ENCODE data around the gene USP19. TPM values are rescaled to one million over a fixed set of nuclear protein-coding genes. Genes with fewer than 3 reads are reported as not detected.

USP19 gene
- polyA plus RNA-seq, 1 donor from 2014 or later = 58.5 TPM

- H3K9ac ChIP-seq (ENCODE audit: low read length) = peak overlapping the region; percentile 79
- no peaks in the 10 kb centered on the region for H3K9me3 ChIP-seq (ENCODE audit: low read length)
- H3K27ac ChIP-seq (ENCODE audit: low read length) = peak overlapping the region; percentile 46
- H3F3A ChIP-seq (ENCODE audit: insufficient read depth, low read length, poor library complexity, severe bottlenecking) = no peaks in the 10 kb centered on the region
- peak overlapping the region; percentile 71 for H2AFZ ChIP-seq (ENCODE audit: low read depth, low read length)
- H3K79me2 ChIP-seq (replicated peaks; ENCODE audit: insufficient read depth, low read length) = peaks cover 46% of the 10 kb centered on the region
- no peaks in the 10 kb centered on the region for H3K36me3 ChIP-seq (ENCODE audit: insufficient read depth, low read length)
- no peak overlapping the region for H3K4me2 ChIP-seq (ENCODE audit: low read length)
- H3K9me2 ChIP-seq (ENCODE audit: insufficient read depth, low read length) = no peaks in the 10 kb centered on the region
- H3K27me3 ChIP-seq (ENCODE audit: insufficient read depth, low read depth, low read length) = no peaks in the 10 kb centered on the region
- TF ChIP-seq EP300 (conservative IDR thresholded peaks at IDR 0.05; ENCODE audit: poor library complexity, severe bottlenecking) = no peak
- TF ChIP-seq EZH2 (IDR thresholded peaks at IDR 0.05; ENCODE audit: borderline replicate concordance, insufficient read depth, low read length, poor library complexity, severe bottlenecking) = no peak
- TF ChIP-seq POLR2AphosphoS5 (IDR thresholded peaks at IDR 0.05) = no peak
- no peak for TF ChIP-seq TAF1 (IDR thresholded peaks at IDR 0.05; ENCODE audit: low read depth)
- TF ChIP-seq REST (IDR thresholded peaks at IDR 0.05; ENCODE audit: borderline replicate concordance) = no peak
- TF ChIP-seq, protein P1, sequence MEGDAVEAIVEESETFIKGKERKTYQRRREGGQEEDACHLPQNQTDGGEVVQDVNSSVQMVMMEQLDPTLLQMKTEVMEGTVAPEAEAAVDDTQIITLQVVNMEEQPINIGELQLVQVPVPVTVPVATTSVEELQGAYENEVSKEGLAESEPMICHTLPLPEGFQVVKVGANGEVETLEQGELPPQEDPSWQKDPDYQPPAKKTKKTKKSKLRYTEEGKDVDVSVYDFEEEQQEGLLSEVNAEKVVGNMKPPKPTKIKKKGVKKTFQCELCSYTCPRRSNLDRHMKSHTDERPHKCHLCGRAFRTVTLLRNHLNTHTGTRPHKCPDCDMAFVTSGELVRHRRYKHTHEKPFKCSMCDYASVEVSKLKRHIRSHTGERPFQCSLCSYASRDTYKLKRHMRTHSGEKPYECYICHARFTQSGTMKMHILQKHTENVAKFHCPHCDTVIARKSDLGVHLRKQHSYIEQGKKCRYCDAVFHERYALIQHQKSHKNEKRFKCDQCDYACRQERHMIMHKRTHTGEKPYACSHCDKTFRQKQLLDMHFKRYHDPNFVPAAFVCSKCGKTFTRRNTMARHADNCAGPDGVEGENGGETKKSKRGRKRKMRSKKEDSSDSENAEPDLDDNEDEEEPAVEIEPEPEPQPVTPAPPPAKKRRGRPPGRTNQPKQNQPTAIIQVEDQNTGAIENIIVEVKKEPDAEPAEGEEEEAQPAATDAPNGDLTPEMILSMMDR (IDR thresholded peaks at IDR 0.05; ENCODE audit: poor library complexity, severe bottlenecking) = no peak
- TF ChIP-seq RAD21 (conservative IDR thresholded peaks at IDR 0.05) = no peak
- no peak for TF ChIP-seq MXI1 (conservative IDR thresholded peaks at IDR 0.05; ENCODE audit: poor library complexity, severe bottlenecking)
- no peaks in the 10 kb centered on the region for H4K20me1 ChIP-seq (ENCODE audit: insufficient read depth)
- peak overlapping the region; percentile 79 for H3K4me3 ChIP-seq (ENCODE audit: low read length)
These were observed 46.3 kb upstream of the USP19 start for GRCh38 chr3:49166752-49167556.

DNA sequence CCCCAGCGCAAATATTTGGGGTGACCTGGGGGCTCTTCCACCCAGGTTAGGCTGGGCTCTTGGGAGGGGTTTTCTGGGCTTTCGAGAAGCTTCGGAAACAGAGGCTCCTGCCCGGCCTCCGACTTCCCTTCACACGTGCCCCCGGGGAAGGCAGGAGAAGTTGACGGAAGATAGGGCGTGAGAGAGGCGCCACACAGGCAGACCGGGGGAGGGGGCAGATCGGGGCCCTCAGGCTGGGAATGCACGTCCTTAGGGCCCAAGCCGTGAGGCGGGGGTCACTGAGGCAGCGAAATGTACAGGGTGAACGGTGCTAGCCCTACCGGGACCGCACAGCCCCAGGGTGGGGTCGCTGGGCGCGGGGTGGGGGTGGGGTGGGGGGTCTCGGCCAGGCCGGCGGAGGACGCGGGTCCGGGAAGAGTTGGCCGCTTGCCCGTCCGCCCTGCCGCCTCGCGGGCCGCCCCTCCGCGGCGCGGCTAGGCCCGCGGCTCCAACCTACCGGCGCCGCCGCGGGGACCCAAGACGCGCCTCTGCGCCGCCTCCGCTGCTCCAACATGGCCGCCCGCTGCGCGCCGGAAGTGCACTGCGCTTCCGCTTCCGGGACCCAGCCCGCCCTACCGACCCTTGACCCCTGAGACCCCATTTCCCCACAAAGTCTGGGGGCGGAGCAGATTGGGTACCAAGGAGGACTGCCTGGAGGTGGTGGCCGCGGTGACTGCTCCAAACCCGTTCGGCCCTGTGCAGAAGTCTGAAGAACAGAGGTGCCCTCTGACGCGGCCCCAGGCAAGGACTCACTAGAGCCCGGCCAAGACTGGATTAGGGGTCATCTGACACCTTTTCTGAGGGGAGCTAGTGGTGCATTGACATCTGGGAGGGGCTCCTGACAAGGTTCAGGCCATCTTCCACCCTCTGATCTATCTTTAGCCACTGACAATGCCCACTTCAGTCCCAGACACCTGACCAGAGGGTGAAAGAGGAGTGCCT is 45.4 kb upstream of the USP19 start, which contains the start of gene CCDC71:
CCDC71 (minus strand) TSS at position 561 of the 981 bp plus-strand sequence. CDS start 2,123 bp downstream, outside the sequence.
- Histone ChIP-seq H3K4me2 (ENCODE audit: low read length) (peak within 1 kb of the TSS; percentile 89), H3K79me2 (replicated peaks; ENCODE audit: insufficient read depth, low read length) (peaks cover 37% of the 10 kb centered on the region), H3K9me3 (ENCODE audit: low read length) (no peaks in the 10 kb centered on the region), H3K27ac (ENCODE audit: low read length) (peak within 1 kb of the TSS; percentile 51), H3K36me3 (ENCODE audit: insufficient read depth, low read length) (no peaks in the 10 kb centered on the region), H2AFZ (ENCODE audit: low read depth, low read length) (peak within 1 kb of the TSS; percentile 71), H3K9ac (ENCODE audit: low read length) (peak within 1 kb of the TSS; percentile 79), H4K20me1 (ENCODE audit: insufficient read depth) (no peaks in the 10 kb centered on the region), H3K4me3 (ENCODE audit: low read length) (peak within 1 kb of the TSS; percentile 79), H3K9me2 (ENCODE audit: insufficient read depth, low read length) (no peaks in the 10 kb centered on the region), H3F3A (ENCODE audit: insufficient read depth, low read length, poor library complexity, severe bottlenecking) (no peaks in the 10 kb centered on the region), H3K27me3 (ENCODE audit: insufficient read depth, low read depth, low read length) (no peaks in the 10 kb centered on the region)
- TF ChIP-seq EP300 (conservative IDR thresholded peaks at IDR 0.05; ENCODE audit: poor library complexity, severe bottlenecking) (peak; percentile 25), POLR2AphosphoS5 (IDR thresholded peaks at IDR 0.05) (peak; percentile 80), MXI1 (conservative IDR thresholded peaks at IDR 0.05; ENCODE audit: poor library complexity, severe bottlenecking) (peak; percentile 70)
- TF ChIP-seq, protein P1 (IDR thresholded peaks at IDR 0.05; ENCODE audit: poor library complexity, severe bottlenecking) = no peak

All from neural cell (in vitro differentiated cells).